SW480 (cell line): Measurements from ENCODE around the gene CHCHD6.
A peak's percentile ranks its signal among the peaks of the same experiment; 100 is the strongest.

Experiments
- DNase-seq: peaks from one replicate; pipeline ENCODE4 v3.0.0-alpha.2; 2016; ENCODE audit warnings: low spot score

Gene CHCHD6

GRCh38 chr3:126995254-126995780 lies 291.3 kb downstream of the CHCHD6 start:
- DNase-seq: no peak

DNA sequence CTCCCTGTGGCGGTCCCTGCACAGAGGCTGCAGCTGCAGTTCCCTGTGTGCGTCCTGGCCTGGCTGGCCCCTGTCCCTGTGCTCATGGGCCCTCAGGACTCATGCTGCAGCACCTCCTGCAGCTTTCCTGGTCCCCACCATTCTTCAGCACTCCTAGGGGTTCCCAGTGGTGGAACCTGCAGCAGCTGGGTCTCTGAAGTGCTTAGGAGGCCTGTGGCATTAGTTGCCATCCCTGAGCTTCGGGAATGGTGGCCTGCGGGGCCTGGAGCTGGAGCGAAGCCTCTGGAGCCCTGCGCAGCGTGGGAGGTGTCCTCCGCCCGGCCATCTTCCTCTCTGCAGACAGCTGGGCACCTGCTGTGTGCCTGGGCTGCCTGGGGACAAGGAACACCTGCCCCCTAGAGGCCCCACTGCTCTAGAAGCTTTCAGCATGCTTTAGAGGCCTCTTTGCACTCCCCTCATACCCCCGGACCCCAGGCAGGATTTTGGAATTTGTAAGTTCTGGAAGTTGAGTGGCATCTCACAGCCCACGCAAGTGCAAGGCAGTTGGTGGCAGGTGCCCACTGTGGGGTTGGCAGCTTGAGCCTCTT lies 292.0 kb downstream of the CHCHD6 start:
- DNase-seq: no peak

DNA sequence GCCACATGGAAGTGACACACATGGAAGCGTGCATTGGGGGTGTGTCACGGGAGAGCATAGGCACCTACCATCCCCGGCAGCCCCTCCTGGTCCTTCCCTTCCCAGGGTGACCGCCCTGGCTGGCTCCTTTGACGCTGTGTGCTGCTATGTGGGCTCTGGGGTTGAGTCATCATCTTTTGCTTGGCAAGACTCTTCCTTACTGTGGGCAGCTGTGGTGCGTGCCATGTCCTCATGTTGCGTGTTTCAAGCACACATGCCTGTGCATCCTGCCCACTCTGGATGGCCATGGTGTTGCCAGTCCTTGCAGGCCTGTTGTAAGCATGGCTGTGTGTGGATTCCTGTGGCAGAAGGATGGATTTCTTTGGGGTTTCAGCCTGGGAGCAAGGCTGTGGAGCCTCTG lies 292.9 kb downstream of the CHCHD6 start:
- DNase-seq: no peak

GRCh38 chr3:126997455-126998038 lies 293.5 kb downstream of the CHCHD6 start:
- DNase-seq: no peak

DNA sequence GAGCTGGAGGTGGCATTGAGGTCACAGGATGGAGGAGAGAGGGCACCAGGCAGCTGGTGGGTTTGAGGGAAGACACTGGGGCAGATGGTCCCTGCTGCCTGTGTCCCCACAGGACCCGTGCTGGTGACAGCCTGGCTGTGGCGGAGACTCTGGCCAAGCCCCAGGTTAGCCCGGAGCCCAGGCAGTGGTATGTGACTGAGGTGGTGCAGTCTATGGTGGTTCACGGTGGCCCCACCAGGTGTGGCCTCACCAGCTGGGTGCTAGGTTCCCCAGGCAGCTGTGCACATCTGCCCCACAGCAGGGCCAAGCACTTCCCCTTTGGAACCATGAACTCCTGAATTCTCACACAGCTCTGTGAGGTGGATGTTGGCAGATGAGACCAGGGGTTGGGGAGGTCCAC lies 294.3 kb downstream of the CHCHD6 start:
- no peak for DNase-seq

DNA sequence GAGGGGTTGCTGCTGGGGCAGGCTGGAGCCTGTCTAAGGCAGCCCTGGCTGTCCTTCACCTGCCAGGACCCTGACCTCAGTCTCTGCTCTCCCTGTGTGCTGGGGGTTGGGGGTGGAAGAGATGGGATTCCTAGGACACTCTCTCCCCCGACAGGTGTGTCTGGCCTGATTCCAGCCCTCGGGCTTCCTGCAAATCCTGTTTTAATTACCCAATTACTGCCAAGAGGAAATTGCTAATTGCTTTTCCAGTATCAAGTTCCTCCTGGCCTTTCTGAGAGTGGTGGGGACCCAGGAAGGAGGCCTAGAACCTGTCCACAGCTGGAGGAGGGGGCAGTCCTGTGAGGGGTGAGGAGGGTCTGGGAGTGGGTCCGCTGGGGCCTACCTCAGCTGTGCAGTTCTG lies 294.7 kb downstream of the CHCHD6 start:
- DNase-seq: no peak

DNA sequence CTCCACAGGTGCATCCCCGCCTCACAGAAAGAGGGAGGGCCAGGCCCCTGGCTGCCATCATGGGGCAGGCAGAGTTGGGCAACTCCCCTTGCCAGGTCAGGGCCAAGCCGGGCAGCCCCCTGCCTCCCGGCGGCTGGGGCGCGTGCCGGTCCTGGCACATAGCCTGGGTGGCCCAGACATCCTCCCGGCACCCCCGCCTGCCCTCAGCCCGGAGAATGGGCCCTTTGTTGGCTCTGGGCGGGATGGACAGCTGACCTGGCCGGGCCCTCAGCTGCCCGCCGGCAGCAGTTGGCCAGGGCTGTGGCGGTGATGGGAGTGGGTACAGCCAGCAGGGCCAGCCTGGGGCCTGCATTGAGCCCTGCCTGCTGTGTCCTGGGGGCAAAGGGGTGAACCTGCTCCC lies 295.3 kb downstream of the CHCHD6 start:
- no peak for DNase-seq

DNA sequence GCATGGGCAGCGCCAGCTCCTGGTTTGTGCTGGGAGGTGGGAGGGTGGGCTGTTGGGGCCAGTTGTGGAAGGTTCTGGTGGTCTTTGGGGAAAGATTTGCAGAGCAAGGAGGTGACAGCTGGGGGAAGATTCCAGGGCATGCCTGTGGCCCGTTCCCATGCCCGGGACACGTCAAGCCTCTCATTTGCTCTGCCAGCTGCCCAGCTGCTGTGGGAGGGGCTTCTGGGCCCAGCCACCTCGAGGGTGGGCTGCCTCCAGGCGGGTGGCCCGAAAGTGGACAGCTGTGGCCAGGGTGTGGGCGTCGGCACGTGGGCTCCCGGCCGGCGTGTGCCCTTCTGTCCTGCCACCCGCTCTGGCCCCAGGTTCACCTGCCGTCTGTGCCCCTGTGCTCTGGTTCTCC lies 296.1 kb downstream of the CHCHD6 start:
- DNase-seq: no peak

DNA sequence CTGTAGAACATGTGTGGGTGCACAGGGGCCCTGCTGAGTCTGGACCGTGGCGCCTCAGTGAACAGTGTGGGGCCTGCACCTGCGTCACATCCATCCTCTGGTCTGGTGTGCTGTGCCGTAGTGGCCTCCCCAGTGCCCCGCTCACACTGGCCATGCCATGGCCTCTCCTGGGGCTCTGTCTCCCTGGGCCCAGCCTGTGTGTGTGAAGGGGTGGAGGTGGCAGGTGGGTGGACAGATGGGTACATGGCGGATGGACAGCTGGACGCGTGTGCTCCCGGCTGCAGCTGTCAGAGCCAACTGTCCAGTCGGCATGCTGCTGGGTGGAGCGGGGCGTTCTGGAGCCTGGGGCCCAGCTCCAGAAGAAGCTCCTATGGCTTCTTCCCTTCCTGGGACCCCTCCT lies 296.7 kb downstream of the CHCHD6 start:
- no peak for DNase-seq

- DNase-seq: no peak
Observed at GRCh38 chr3:127001486-127002194, 297.6 kb downstream of the CHCHD6 start.

DNA sequence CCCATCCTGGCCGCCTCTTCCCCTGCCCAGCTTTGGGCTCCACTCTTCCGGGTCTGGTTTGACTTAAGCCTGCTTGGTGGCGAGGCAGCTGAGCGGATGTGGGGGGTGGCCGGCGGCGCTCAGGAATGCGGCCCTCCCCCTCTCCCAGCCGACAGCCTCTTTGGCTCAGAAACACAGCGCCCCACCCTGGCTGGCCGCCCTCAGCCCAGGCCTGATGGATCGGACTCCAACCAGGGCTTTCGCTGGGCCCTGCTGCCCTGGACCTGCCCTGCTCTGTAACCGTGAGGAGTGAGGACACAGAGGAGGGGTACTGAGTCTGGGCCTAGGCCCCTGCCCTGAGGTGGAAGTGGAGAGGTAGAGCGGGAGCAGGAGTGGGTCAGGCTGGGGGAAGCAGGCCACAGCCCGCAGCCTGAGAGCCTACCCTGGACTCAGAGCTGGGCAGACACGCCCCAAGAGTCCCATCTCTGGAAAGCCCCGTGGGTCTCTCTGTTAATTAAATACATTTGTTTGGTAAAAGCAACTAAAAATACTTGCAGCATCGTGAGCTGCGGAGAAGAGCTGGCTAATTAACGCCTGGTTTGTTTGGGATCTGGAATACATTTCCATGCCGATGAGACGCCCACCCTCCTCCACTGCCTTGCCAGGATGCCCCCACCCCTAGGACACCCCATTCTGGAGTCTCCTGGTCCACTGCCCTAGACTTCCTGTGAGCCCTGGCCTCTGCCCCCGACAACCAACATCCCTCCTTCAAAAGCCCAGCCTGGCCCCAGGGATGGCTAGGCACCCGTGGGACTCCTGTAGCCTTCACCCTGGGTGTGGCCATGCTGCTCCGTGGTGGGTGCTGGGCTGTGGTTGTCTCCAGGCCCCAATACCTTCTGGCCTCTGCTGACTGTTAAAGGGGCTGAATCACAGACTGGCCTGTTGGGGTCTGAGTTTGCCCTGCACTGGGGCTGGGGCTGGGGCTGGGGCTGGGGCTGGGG lies 298.4 kb downstream of the CHCHD6 start:
- DNase-seq: peak; percentile 88

DNA sequence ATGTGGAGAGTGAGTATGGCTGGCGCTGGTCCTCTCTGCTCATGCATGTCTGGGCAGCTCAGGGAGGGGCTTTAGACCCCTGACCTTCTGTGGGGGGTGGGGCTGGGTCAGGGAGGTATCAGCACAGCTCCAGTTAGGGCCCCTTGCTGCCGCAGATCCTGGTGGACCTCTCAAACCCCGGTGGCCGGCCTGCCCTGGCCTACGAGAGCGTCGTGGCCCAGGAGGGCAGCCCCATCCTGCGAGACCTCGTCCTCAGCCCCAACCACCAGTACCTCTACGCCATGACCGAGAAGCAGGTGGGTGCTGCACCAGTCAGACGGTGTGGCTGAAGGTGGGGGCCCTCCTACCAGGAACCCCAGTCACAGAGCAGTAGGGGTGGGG lies 299.1 kb downstream of the CHCHD6 start:
- DNase-seq: no peak

- peak; percentile 36 for DNase-seq
Observed at GRCh38 chr3:127003601-127004280, 299.7 kb downstream of the CHCHD6 start.

DNA sequence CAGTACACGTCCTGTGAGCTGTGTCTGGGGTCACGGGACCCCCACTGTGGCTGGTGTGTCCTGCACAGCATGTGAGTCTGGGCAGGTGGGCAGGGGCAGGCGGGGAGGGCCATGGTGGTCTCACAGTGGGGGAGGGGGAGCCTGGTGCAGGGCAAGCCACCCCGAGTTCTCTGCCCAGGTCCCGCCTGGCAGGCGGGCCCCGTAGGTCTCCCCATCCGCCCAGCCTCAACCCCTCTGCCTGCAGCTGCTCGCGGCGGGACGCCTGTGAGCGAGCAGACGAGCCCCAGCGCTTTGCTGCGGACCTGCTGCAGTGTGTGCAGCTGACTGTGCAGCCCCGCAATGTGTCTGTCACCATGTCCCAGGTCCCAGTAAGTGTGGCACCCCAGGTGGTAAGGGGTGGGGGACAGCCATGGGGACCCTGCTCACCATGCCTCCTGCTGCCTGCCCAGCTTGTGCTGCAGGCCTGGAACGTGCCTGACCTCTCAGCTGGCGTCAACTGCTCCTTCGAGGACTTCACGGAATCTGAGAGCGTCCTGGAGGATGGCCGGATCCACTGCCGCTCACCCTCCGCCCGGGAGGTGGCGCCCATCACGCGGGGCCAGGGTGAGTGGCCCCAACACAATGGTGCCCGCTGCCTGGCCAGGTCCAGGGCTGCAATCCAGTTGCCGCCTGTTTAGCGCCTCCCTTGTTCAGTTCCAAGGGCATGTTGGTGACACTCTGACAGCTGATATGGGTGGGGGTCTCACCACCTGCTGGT lies 300.8 kb downstream of the CHCHD6 start:
- DNase-seq: no peak

DNA sequence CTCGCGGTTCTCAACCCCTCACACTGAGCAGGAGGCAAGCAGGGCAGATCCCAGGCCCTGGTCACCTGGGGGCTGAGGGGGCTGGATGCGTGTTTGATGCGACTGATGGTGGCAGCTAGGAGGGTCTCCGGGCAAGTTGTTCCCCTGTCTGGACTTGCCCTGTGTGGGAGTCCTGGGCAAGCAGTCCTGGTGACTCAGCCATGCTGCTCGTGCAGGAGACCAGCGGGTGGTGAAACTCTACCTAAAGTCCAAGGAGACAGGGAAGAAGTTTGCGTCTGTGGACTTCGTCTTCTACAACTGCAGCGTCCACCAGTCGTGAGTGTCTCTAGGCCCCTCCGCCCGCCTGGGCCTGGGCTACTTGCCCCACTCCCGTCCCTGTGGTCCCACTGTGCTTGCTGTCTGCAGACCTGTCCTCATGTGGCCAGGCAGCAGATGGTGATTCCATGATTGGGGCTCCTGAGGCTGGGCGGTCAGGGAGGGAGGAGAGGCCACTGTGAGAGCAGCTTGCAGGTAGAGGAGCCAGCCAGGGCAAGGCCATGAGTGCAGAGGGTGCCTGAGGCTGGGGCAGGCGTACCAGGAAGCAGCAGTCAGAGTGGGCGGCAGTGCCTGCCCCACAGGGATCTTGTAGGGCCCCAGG lies 301.9 kb downstream of the CHCHD6 start:
- no peak for DNase-seq

GRCh38 chr3:127006781-127007436 lies 302.9 kb downstream of the CHCHD6 start:
- DNase-seq: no peak

- DNase-seq: no peak
Observed at GRCh38 chr3:127008236-127008635, 304.2 kb downstream of the CHCHD6 start.

- no peak for DNase-seq
Observed at GRCh38 chr3:127009531-127009930, 305.5 kb downstream of the CHCHD6 start.
